ENCODE measurements around the gene AUH. TPM values are rescaled to one million over a fixed set of nuclear protein-coding genes. Genes with fewer than 3 reads are reported as not detected.

Gene AUH
- total RNA-seq, 2 experiments from 2014 or later, result 30.4 to 30.8 TPM

DNA sequence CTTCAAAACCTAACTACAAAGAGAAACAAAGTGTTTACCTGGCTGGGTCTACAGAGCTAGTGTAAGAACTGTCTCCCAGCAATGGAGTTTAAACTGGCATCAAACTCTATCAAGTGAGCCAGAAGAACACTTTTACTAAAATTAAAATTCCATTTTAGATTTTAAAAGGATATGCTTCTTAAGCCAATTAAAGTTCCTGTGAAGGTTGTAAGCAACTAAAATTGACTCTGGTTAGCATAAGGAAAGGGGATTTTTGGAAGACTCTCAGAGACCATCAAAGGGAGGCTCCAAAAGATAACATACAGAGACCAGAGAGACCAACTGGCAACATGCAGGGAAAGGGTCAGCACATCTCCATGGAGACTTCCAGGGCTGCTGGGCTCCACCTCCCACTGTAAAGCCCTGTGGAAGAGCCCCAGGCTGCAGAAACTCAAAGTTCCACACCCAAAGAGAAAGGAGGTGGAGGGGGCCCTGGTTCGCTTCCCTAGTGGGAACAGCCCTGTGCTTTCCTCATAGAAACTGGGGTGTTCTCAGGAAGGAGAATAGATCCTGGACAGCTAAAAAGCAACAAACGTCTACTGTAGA, 91.7 kb downstream of the AUH start:
- Mint-ChIP-seq H3K27me3 (no peaks in the 10 kb centered on the region), H3K4me3 (no peak overlapping the region), H3K9me3 (ENCODE audit: low read depth) (peaks cover 4% of the 10 kb centered on the region), H3K27ac (no peak overlapping the region), H3K4me1 (peaks cover 13% of the 10 kb centered on the region), H3K36me3 (ENCODE audit: low read depth) (peaks cover 14% of the 10 kb centered on the region)
- no peak for ATAC-seq
- CTCF ChIA-PET, result no interaction called here
- no peak for DNase-seq
- POLR2A ChIA-PET, result no interaction called here
- intact Hi-C loops (cut with DNase I, micrococcal nuclease), result no loop called here

DNA sequence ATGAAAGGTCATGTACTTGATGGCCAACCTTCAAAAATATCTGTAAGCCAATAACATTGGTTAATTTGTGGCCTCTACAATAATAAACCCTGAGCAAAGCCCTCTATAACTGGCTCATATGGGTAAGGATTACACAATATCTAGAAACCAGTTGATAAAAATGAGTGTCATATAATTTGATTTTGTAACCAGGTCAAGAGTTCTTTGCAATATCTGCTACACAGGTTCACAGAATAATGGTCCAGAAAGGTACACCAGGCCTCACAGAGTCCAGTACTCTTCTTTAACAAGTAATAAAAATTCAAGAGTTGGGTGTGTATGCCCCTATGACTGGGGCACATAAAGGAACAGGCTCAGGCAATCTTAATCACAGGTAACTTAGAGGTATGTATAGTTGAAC, 95.3 kb downstream of the AUH start:
- no peaks in the 10 kb centered on the region for H3K27me3 Mint-ChIP-seq
- peaks cover 9% of the 10 kb centered on the region for H3K9me3 Mint-ChIP-seq (ENCODE audit: low read depth)
- DNase-seq (no peak), ATAC-seq (no peak)
- intact Hi-C loops (cut with DNase I, micrococcal nuclease), result no loop called here
- peaks cover 15% of the 10 kb centered on the region for H3K4me1 Mint-ChIP-seq
- H3K27ac Mint-ChIP-seq, result no peak overlapping the region
- no peak overlapping the region for H3K4me3 Mint-ChIP-seq
- peaks cover 31% of the 10 kb centered on the region for H3K36me3 Mint-ChIP-seq (ENCODE audit: low read depth)
- CTCF ChIA-PET, result no interaction called here
- POLR2A ChIA-PET, result no interaction called here

DNA sequence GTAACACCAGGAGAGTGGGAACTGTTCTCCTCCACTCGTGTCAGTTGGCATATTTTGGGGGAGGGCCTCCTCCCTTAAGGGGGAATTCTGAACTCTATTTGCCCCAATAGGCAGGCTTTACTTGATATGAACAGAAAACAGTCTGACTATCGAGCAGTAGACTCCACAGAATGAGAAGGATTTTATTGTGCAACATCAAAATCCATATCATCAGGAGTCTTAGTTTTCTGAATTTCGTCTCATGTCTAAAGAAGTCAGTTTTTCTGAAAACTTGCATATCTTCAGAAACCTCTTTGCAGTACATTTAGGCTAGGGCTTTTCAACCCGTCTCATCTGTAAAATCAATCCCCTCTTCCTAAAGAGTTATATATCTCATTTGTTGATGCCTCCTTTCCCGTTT, 96.2 kb downstream of the AUH start:
- ATAC-seq (no peak), DNase-seq (no peak)
- Mint-ChIP-seq H3K36me3 (ENCODE audit: low read depth) (peaks cover 35% of the 10 kb centered on the region), H3K4me3 (no peak overlapping the region), H3K4me1 (peaks cover 21% of the 10 kb centered on the region), H3K27me3 (no peaks in the 10 kb centered on the region), H3K27ac (no peak overlapping the region), H3K9me3 (ENCODE audit: low read depth) (peaks cover 9% of the 10 kb centered on the region)
- intact Hi-C loops (cut with DNase I, micrococcal nuclease), result no loop called here
- ChIA-PET POLR2A (no interaction called here), CTCF (interaction anchor here (0.7 kb wide), 1 partner anchor 53 kb away, joined by 3 read pairs; no protein-coding TSS in a partner anchor)

DNA sequence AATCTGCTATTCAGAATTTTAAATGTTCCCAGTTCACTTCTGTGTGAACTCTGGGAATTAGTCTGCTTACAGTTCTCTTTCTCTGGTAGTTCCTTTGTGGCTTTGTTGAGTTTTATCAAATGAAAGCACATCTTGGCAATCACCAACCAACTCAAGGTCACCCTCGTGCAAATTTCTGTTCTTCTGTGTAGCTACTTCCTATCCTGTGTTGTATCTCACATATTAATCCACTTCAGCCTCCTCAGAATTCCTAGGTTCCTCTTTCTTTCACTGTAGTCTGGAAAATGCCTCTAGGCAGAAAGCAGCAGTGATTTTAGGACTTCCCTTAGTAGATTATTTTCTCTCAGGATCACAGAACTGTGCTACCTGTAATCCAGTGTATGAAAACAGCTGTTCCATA, 100.3 kb downstream of the AUH start:
- Mint-ChIP-seq H3K9me3 (ENCODE audit: low read depth) (peaks cover 9% of the 10 kb centered on the region), H3K4me3 (no peak overlapping the region), H3K27me3 (no peaks in the 10 kb centered on the region), H3K36me3 (ENCODE audit: low read depth) (peaks cover 33% of the 10 kb centered on the region), H3K27ac (peak overlapping the region; percentile 52), H3K4me1 (peaks cover 30% of the 10 kb centered on the region)
- no peak for DNase-seq
- ChIA-PET POLR2A (no interaction called here), CTCF (no interaction called here)
- intact Hi-C loops (cut with DNase I, micrococcal nuclease), result loop anchor here in 1 of 2 experiments (5.0 kb wide), 1 partner anchor 161 kb away; the partner anchor contains the start of gene NFIL3
- ATAC-seq, result no peak

DNA sequence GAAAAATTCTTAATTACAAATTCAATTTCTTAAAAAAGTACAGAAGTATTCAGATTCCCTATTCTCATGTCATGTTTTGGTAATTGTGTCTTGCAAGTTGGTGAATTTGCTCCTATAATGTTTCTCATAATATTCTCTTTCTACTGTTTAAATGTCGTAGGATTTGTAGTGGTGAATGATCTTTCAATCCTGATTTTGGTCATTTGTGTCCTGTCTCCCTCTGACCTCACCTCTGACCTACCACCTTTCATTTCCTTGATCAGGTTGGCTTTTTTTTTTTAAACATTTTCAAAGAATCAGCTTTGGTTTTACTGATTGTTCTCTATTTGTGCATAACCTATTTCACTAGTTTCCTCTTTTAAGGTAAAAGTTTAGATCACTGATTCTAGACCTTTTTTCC, 102.6 kb downstream of the AUH start:
- Mint-ChIP-seq H3K27me3 (no peaks in the 10 kb centered on the region), H3K4me3 (no peak overlapping the region), H3K36me3 (ENCODE audit: low read depth) (peaks cover 19% of the 10 kb centered on the region), H3K9me3 (ENCODE audit: low read depth) (peaks cover 4% of the 10 kb centered on the region), H3K4me1 (peaks cover 38% of the 10 kb centered on the region), H3K27ac (no peak overlapping the region)
- ChIA-PET CTCF (no interaction called here), POLR2A (no interaction called here)
- DNase-seq, result no peak
- intact Hi-C loops (cut with DNase I, micrococcal nuclease), result loop anchor here in 1 of 2 experiments (10.0 kb wide), 1 partner anchor 344 kb away; no protein-coding TSS in a partner anchor
- peak; percentile 55 for ATAC-seq

DNA sequence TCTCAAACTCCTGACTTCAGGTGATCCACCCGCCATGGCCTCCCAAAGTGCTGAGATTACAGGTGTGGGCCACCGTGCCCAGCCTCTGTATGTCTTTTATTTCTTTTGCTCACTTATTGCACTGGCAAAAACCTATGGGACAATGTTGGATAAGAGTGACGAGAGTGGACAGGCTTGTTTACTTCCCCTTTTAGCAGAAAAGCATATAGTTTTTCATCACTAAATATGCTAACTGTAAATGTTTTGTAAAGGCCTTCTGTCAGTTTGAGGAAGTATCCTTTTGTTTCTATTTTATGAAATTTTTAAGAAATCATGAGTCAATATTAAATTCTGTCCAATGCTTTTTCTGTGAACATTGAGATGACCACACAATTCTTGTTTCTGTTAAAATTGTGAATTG, 103.3 kb downstream of the AUH start:
- no peak overlapping the region for H3K4me3 Mint-ChIP-seq
- H3K36me3 Mint-ChIP-seq (ENCODE audit: low read depth), result peaks cover 13% of the 10 kb centered on the region
- no peak for ATAC-seq
- H3K27me3 Mint-ChIP-seq, result no peaks in the 10 kb centered on the region
- H3K9me3 Mint-ChIP-seq (ENCODE audit: low read depth), result no peaks in the 10 kb centered on the region
- ChIA-PET CTCF (no interaction called here), POLR2A (no interaction called here)
- peaks cover 46% of the 10 kb centered on the region for H3K4me1 Mint-ChIP-seq
- no peak for DNase-seq
- intact Hi-C loops (cut with DNase I, micrococcal nuclease), result loop anchor here in 1 of 2 experiments (10.0 kb wide), 1 partner anchor 344 kb away; no protein-coding TSS in a partner anchor
- no peak overlapping the region for H3K27ac Mint-ChIP-seq

DNA sequence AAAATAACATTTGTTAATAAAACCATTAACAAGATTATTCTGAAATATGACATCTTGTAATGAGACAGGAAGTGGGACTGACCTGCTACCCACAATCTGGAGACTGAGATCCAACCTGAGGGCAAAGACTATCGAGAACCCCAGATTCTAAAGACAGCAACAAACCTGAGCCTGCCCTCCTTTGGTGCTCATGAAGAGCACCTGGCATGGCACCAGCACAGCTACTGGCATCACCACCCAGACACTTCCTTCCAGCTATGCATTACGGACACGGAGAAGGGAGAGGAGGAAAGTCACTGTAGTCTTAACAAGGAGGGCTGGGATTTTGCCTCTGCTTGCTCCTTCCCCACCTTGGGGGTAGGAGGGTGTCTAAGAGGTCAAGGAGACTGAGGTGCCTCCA, 105.5 kb downstream of the AUH start:
- Mint-ChIP-seq H3K36me3 (ENCODE audit: low read depth) (peaks cover 5% of the 10 kb centered on the region), H3K9me3 (ENCODE audit: low read depth) (no peaks in the 10 kb centered on the region), H3K4me3 (no peak overlapping the region), H3K4me1 (peaks cover 32% of the 10 kb centered on the region), H3K27ac (no peak overlapping the region), H3K27me3 (no peaks in the 10 kb centered on the region)
- DNase-seq (no peak), ATAC-seq (no peak)
- ChIA-PET CTCF (interaction anchor here (0.5 to 1.3 kb wide), 5 partner anchors 9 to 341 kb away, joined by 3 to 4 read pairs (median 4); no protein-coding TSS in a partner anchor), POLR2A (no interaction called here)
- intact Hi-C loops (cut with DNase I, micrococcal nuclease), result loop anchor here in 1 of 2 experiments (10.0 kb wide), 1 partner anchor 341 kb away; no protein-coding TSS in a partner anchor

DNA sequence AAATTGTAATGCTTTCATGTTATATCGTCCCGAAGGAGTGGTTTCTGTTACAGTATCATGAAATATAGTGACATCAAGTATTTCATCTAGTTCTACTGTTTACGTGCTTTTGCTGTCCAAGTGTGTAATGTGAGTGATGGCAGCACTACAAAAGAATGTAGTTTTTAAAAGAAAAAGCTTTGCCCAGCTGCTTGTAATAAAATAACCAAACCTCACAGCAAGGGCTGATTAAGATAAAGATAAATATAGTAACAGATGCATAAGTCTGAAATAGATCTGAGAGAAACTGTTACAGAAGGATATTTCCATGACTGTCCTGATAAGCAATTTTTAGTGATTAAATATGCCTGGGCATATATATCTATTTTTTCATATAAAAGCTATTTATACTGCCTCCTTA, 106.4 kb downstream of the AUH start:
- no peak overlapping the region for H3K4me3 Mint-ChIP-seq
- no peaks in the 10 kb centered on the region for H3K27me3 Mint-ChIP-seq
- H3K4me1 Mint-ChIP-seq, result peaks cover 30% of the 10 kb centered on the region
- ATAC-seq, result no peak
- no peaks in the 10 kb centered on the region for H3K9me3 Mint-ChIP-seq (ENCODE audit: low read depth)
- ChIA-PET POLR2A (no interaction called here), CTCF (interaction anchor here (0.8 to 1.3 kb wide), 4 partner anchors 10 to 218 kb away, joined by 3 to 4 read pairs (median 4); no protein-coding TSS in a partner anchor)
- no peak for DNase-seq
- H3K27ac Mint-ChIP-seq, result no peak overlapping the region
- intact Hi-C loops (cut with DNase I, micrococcal nuclease), result loop anchor here in 1 of 2 experiments (10.0 kb wide), 1 partner anchor 341 kb away; no protein-coding TSS in a partner anchor
- H3K36me3 Mint-ChIP-seq (ENCODE audit: low read depth), result peaks cover 2% of the 10 kb centered on the region

DNA sequence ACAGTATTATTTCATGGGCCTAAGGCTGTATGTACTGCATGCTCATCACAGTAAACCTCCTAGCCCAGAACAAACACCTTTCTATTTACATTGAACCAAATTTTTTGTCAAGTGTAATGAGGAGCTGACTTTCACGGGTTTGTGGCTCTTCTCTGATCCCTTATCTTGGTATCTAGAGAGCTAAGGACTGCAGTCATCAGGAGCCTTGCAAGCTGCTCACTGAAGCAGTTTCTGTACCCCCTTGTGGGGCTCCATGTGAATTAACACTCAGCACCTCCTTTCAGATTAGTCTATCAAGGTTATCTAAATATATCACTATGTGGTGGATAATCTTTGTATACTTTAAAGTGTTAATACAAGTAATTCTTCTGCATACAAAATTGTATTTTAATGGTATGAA, 108.2 kb downstream of the AUH start:
- CTCF ChIA-PET, result interaction anchor here (0.7 to 2.7 kb wide), 7 partner anchors 10 to 219 kb away, joined by 3 to 10 read pairs (median 5); no protein-coding TSS in a partner anchor
- H3K4me3 Mint-ChIP-seq, result no peak overlapping the region
- intact Hi-C loops (cut with DNase I, micrococcal nuclease), result loop anchor here in 1 of 2 experiments (5.0 to 10.0 kb wide), 2 partner anchors 221 to 339 kb away; no protein-coding TSS in a partner anchor
- peaks cover 22% of the 10 kb centered on the region for H3K4me1 Mint-ChIP-seq
- POLR2A ChIA-PET, result no interaction called here
- DNase-seq (peak; percentile 38), ATAC-seq (peak; percentile 87)
- no peak overlapping the region for H3K27ac Mint-ChIP-seq
- H3K9me3 Mint-ChIP-seq (ENCODE audit: low read depth), result no peaks in the 10 kb centered on the region
- H3K36me3 Mint-ChIP-seq (ENCODE audit: low read depth), result peaks cover 2% of the 10 kb centered on the region
- H3K27me3 Mint-ChIP-seq, result no peaks in the 10 kb centered on the region

DNA sequence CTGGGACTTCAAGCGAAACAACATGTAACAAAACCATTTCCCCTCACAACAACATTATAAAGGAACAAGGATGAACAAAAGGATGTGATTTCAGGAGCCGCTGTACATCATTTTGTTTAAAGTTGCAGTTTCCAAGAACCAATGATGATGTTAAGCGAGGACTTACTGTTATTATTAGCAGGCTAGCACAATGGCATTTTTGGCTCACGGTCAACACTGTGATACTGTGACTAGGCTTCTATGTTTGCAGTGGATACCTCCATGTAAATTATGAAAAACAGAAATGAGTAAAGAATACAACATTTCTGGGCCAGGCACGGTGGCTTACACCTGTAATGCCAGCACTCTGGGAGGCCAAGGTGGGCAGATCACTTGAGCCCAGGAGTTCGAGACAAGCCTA, 113.0 kb downstream of the AUH start:
- POLR2A ChIA-PET, result no interaction called here

DNA sequence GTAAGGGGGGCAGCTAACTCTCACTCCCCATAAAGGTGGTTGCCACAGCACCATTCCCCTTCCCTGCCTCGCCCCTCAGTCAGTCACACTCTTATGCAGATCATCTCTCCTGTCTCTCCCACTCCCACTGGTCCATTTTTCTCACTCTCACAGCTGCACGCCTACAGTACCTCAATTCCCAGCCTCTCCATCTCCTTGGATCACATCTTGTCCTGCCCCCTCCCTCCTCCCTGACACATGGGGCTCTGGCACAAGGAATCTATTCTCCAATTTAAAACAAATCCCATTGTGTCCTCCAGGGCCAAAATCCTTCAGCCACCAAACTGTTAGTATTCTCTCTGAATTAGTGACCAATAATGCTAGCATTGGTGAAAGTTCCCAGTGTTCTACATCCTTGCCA, 114.4 kb downstream of the AUH start:
- Mint-ChIP-seq H3K9me3 (ENCODE audit: low read depth) (no peaks in the 10 kb centered on the region), H3K4me3 (no peak overlapping the region), H3K27me3 (no peaks in the 10 kb centered on the region), H3K27ac (no peak overlapping the region), H3K36me3 (ENCODE audit: low read depth) (peaks cover 15% of the 10 kb centered on the region), H3K4me1 (peaks cover 30% of the 10 kb centered on the region)
- ATAC-seq (no peak), DNase-seq (no peak)
- POLR2A ChIA-PET, result no interaction called here
- CTCF ChIA-PET, result no interaction called here
- intact Hi-C loops (cut with DNase I, micrococcal nuclease), result no loop called here

More for the DNA sequence above, 113.0 kb downstream of the AUH start:
- no peak overlapping the region for H3K4me3 Mint-ChIP-seq
- H3K4me1 Mint-ChIP-seq, result peaks cover 36% of the 10 kb centered on the region
- H3K27ac Mint-ChIP-seq, result no peak overlapping the region
- intact Hi-C loops (cut with DNase I, micrococcal nuclease), result no loop called here
- DNase-seq, result no peak
- no peaks in the 10 kb centered on the region for H3K27me3 Mint-ChIP-seq
- ATAC-seq, result no peak
- peaks cover 11% of the 10 kb centered on the region for H3K36me3 Mint-ChIP-seq (ENCODE audit: low read depth)
- CTCF ChIA-PET, result no interaction called here
- H3K9me3 Mint-ChIP-seq (ENCODE audit: low read depth), result no peaks in the 10 kb centered on the region

DNA sequence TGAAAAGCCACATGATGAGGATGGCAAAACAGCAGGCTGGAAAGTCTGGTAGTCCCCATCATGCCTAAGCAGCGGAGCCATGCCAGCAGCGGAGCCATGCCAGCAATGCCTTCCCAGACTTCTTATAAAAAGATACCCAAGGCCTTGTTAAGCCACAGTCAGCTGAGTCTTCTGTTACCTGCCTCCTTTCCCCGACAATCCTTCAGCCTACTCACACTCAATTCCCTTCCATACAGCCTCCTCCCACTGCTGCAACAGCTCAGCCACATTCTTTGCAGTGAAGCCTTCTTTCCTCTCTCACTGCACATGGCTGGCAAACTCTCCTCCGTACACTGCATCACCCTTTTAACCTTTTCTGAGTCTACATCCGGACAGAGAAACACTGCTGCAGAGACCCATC, 114.9 kb downstream of the AUH start:
- intact Hi-C loops (cut with DNase I, micrococcal nuclease), result no loop called here
- Mint-ChIP-seq H3K4me1 (peaks cover 30% of the 10 kb centered on the region), H3K9me3 (ENCODE audit: low read depth) (no peaks in the 10 kb centered on the region), H3K36me3 (ENCODE audit: low read depth) (peaks cover 15% of the 10 kb centered on the region), H3K27me3 (no peaks in the 10 kb centered on the region), H3K4me3 (no peak overlapping the region), H3K27ac (peak overlapping the region; percentile 14)
- CTCF ChIA-PET, result no interaction called here
- POLR2A ChIA-PET, result no interaction called here
- DNase-seq (no peak), ATAC-seq (no peak)
